Testis (tissue), 2 donors: ENCODE results near the gene CDC27.

Experiments used
- POLR2A ChIP-seq: fragments of 450-650 bp; IDR thresholded peaks from one replicate; pipeline ENCODE4 v1.6.1; 2017; ENCODE audit warnings: antibody characterized with exemption, mild to moderate bottlenecking, moderate library complexity
- TF ChIP-seq, protein P1 (sequence below), 3 experiments: fragments of 450-650 bp in 2 of 3; fragments of 200-600 bp in 1 of 3; sonication (generic) in 1 of 3; IDR thresholded peaks; one replicate each; pipeline ENCODE4 v1.5.1; 2016 to 2019; ENCODE audit warnings: antibody characterized with exemption in 3 of 3, mild to moderate bottlenecking in 2 of 3, moderate library complexity in 1 of 3

DNA sequence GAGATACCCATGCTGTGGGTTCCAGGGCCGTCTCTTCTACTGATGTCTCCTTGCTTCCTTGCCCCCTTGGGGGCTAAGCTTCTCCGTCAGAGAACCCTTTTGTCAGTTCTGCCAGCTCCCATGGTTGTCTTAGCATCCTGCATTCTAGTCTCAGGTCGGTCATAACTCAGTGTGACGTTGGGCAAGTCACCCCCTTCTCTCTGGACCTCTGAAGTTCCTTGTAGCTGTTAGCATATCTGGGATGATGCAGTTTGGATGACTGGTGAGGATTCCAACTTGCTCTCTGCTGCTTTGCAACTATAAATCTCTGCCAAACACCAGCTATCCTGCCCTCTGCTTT lies 11.2 kb upstream of the CDC27 start:
- TF ChIP-seq, protein P1, sequence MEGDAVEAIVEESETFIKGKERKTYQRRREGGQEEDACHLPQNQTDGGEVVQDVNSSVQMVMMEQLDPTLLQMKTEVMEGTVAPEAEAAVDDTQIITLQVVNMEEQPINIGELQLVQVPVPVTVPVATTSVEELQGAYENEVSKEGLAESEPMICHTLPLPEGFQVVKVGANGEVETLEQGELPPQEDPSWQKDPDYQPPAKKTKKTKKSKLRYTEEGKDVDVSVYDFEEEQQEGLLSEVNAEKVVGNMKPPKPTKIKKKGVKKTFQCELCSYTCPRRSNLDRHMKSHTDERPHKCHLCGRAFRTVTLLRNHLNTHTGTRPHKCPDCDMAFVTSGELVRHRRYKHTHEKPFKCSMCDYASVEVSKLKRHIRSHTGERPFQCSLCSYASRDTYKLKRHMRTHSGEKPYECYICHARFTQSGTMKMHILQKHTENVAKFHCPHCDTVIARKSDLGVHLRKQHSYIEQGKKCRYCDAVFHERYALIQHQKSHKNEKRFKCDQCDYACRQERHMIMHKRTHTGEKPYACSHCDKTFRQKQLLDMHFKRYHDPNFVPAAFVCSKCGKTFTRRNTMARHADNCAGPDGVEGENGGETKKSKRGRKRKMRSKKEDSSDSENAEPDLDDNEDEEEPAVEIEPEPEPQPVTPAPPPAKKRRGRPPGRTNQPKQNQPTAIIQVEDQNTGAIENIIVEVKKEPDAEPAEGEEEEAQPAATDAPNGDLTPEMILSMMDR (IDR thresholded peaks at IDR 0.05): no peak
- no peak for TF ChIP-seq POLR2A
